ENCODE results near the gene HEXIM2.

DNA sequence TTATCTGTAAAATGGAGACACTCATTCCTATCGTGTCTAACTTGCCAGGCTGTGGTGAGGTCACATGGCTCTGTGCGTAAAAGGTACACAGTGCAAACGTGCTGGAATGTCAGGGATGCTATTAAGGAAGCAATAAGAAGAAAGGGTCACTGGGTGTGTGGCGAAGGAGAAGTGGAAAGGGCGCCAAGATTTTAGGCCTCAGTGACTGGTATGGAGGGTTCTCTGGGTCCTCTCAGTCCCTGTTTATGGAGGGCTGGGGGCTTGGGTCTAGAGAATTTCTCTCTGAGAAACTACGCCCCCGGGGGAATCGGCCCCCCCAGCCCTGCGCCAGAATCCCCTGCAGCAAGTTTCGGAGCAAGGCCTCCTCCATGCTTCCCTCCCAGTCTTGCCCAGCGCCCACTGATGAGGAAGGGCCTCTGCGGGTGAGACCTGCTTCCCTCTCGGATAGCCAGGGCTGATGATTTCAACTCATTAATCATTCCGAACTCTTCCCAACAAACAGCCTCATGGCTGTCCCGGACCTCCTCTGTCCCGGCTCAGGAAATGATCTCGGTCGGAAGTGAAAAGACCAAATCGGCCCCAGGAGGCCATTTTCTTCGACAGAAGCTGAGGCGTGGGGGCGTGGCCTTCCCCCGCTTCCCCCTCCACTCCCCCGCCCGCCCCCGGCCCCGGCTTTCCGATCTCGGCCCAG lies 14.6 kb upstream of the HEXIM2 start:
- TF ChIP-seq, protein P1, sequence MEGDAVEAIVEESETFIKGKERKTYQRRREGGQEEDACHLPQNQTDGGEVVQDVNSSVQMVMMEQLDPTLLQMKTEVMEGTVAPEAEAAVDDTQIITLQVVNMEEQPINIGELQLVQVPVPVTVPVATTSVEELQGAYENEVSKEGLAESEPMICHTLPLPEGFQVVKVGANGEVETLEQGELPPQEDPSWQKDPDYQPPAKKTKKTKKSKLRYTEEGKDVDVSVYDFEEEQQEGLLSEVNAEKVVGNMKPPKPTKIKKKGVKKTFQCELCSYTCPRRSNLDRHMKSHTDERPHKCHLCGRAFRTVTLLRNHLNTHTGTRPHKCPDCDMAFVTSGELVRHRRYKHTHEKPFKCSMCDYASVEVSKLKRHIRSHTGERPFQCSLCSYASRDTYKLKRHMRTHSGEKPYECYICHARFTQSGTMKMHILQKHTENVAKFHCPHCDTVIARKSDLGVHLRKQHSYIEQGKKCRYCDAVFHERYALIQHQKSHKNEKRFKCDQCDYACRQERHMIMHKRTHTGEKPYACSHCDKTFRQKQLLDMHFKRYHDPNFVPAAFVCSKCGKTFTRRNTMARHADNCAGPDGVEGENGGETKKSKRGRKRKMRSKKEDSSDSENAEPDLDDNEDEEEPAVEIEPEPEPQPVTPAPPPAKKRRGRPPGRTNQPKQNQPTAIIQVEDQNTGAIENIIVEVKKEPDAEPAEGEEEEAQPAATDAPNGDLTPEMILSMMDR (IDR thresholded peaks at IDR 0.05) = no peak
- TF ChIP-seq POLR2A (IDR thresholded peaks at IDR 0.05) = no peak
- no peak for TF ChIP-seq EP300 (IDR thresholded peaks at IDR 0.05)
- no peak for TF ChIP-seq POLR2AphosphoS5 (IDR thresholded peaks at IDR 0.05)
